Mesenchymal stem cell (in vitro differentiated cells and primary cell): ENCODE data around the gene BTBD10.
A peak's percentile ranks its signal among the peaks of the same experiment; 100 is the strongest.

Source experiments
- DNase-seq: peaks from one replicate; pipeline ENCODE4 v3.0.0-alpha.2; 2013
- H2AFZ ChIP-seq: one replicate; pipeline ENCODE4 v1.6.1; 2013; ENCODE audit warnings: low read depth, mild to moderate bottlenecking, control low read depth, inconsistent platforms, low read length, moderate library complexity
- H2AK5ac ChIP-seq: 2 replicates; pipeline ENCODE4 v1.6.1; 2013; ENCODE audit warnings: low read length, moderate library complexity, mild to moderate bottlenecking, inconsistent platforms; ENCODE audit not compliant: severe bottlenecking
- H2BK120ac ChIP-seq: one replicate; pipeline ENCODE4 v1.6.1; 2013; ENCODE audit warnings: low read depth, mild to moderate bottlenecking, inconsistent platforms, low read length, moderate library complexity
- H2BK12ac ChIP-seq, 2 experiments: one replicate each; pipeline ENCODE4 v1.6.1; 2013; ENCODE audit warnings: inconsistent platforms in 2 of 2, low read length in 2 of 2, mild to moderate bottlenecking in 2 of 2, moderate library complexity in 2 of 2, control low read depth in 1 of 2
- H2BK15ac ChIP-seq: one replicate; pipeline ENCODE4 v1.6.1; 2013; ENCODE audit warnings: mild to moderate bottlenecking, low read depth, inconsistent platforms; ENCODE audit not compliant: poor library complexity, severe bottlenecking
- H2BK5ac ChIP-seq: 2 replicates; pipeline ENCODE4 v1.6.1; 2013; ENCODE audit warnings: low read depth, mild to moderate bottlenecking, low read length, control low read depth, inconsistent platforms; ENCODE audit not compliant: poor library complexity, severe bottlenecking
- H3K14ac ChIP-seq, 2 experiments: one replicate each; pipeline ENCODE4 v1.6.1; 2013; ENCODE audit warnings: inconsistent platforms in 2 of 2, low read length in 2 of 2, control low read depth in 1 of 2, mild to moderate bottlenecking in 1 of 2, moderate library complexity in 1 of 2
- H3K18ac ChIP-seq, 2 experiments: one replicate each; pipeline ENCODE4 v1.6.1; 2013; ENCODE audit warnings: inconsistent platforms in 2 of 2, low read length in 2 of 2, control low read depth in 1 of 2, low read depth in 1 of 2, mild to moderate bottlenecking in 1 of 2
- H3K23ac ChIP-seq, 2 experiments: one replicate each; pipeline ENCODE4 v1.6.1; 2013; ENCODE audit warnings: inconsistent platforms in 2 of 2, low read length in 2 of 2, mild to moderate bottlenecking in 2 of 2, moderate library complexity in 2 of 2, control low read depth in 1 of 2
- H3K27ac ChIP-seq: 2 replicates; pipeline ENCODE4 v1.5.1; 2013; ENCODE audit warnings: mild to moderate bottlenecking, moderate library complexity, low read length, control low read depth, inconsistent platforms; ENCODE audit not compliant: poor library complexity, severe bottlenecking
- H3K27me3 ChIP-seq, 2 experiments: 2 replicates each; pipeline versions ENCODE4 v1.6.1 to v1.7.0; 2013; ENCODE audit warnings: low read length in 2 of 2, mild to moderate bottlenecking in 2 of 2, moderate library complexity in 2 of 2, control low read depth in 1 of 2, inconsistent platforms in 1 of 2; ENCODE audit not compliant: control insufficient read depth in 1 of 2, insufficient read depth in 1 of 2
- H3K36me3 ChIP-seq, 2 experiments: 2 replicates each; pipeline versions ENCODE4 v1.6.1 to v1.7.0; 2013; ENCODE audit warnings: low read length in 2 of 2, control low read depth in 1 of 2, inconsistent platforms in 1 of 2, low read depth in 1 of 2, mild to moderate bottlenecking in 1 of 2; ENCODE audit not compliant: insufficient read depth in 2 of 2, control insufficient read depth in 1 of 2
- H3K4ac ChIP-seq, 2 experiments: one replicate each; pipeline ENCODE4 v1.6.1; 2013; ENCODE audit warnings: inconsistent platforms in 2 of 2, low read length in 2 of 2, mild to moderate bottlenecking in 2 of 2, moderate library complexity in 2 of 2, control low read depth in 1 of 2, low read depth in 1 of 2
- H3K4me1 ChIP-seq: 2 replicates; pipeline ENCODE4 v1.6.1; 2013; ENCODE audit warnings: low read depth, low read length, control low read depth; ENCODE audit not compliant: control insufficient read depth, insufficient read depth
- H3K4me2 ChIP-seq: 2 replicates; pipeline ENCODE4 v1.6.1; 2013; ENCODE audit warnings: low read length, mild to moderate bottlenecking, inconsistent platforms; ENCODE audit not compliant: poor library complexity, severe bottlenecking
- H3K4me3 ChIP-seq, 2 experiments: 2 replicates each; pipeline versions ENCODE4 v1.5.1 to v1.7.0; 2013; ENCODE audit warnings: low read length in 2 of 2, mild to moderate bottlenecking in 2 of 2, control low read depth in 1 of 2, low read depth in 1 of 2; ENCODE audit not compliant: insufficient read depth in 1 of 2
- H3K79me1 ChIP-seq: replicated peaks from 2 replicates; pipeline ENCODE4 v1.6.1; 2013; ENCODE audit warnings: mild to moderate bottlenecking, control low read depth, low read length, inconsistent platforms; ENCODE audit not compliant: poor library complexity, severe bottlenecking
- H3K9ac ChIP-seq: 2 replicates; pipeline ENCODE4 v1.7.0; 2013; ENCODE audit warnings: mild to moderate bottlenecking, low read length, moderate library complexity
- H3K9me3 ChIP-seq: 2 replicates; pipeline ENCODE4 v1.7.0; 2013; ENCODE audit warnings: mild to moderate bottlenecking, low read length; ENCODE audit not compliant: control insufficient read depth
- H4K8ac ChIP-seq: one replicate; pipeline ENCODE4 v1.6.1; 2013; ENCODE audit warnings: inconsistent platforms, mild to moderate bottlenecking, low read length, moderate library complexity
- H4K91ac ChIP-seq: one replicate; pipeline ENCODE4 v1.6.1; 2013; ENCODE audit warnings: mild to moderate bottlenecking, low read length, inconsistent platforms
- WGBS: methylation state at CpG from one replicate; pipeline ENCODE4 v1.1.7; 2013; ENCODE audit warnings: mixed read lengths; 5-methylcytosine and 5-hydroxymethylcytosine counted together

BTBD10 gene

GRCh38 chr11:13434247-13435205 lies 28.5 kb downstream of the BTBD10 start:
- 88% methylated on average over 5 of the region's 6 CpGs for WGBS
- Histone ChIP-seq H3K9me3 (peaks cover 3% of the 10 kb centered on the region), H3K4me1 (peaks cover 1% of the 10 kb centered on the region), H2AFZ (no peak overlapping the region), H3K27ac (peak overlapping the region; percentile 73), H3K4me2 (no peak overlapping the region), H4K91ac (no peak overlapping the region), H3K79me1 (peaks cover 8% of the 10 kb centered on the region), H4K8ac (no peak overlapping the region), H3K36me3 (no peaks in the 10 kb centered on the region), H2BK12ac (no peak overlapping the region), H3K23ac (no peak overlapping the region), H3K4me3 (no peak overlapping the region), H2BK15ac (no peak overlapping the region), H2BK5ac (no peak overlapping the region), H2AK5ac (no peak overlapping the region), H2BK120ac (no peak overlapping the region), H3K18ac (no peak overlapping the region), H3K27me3 (no peaks in the 10 kb centered on the region), H3K14ac (no peak overlapping the region), H3K4ac (no peak overlapping the region), H3K9ac (no peak overlapping the region)
- peak; percentile 30 for DNase-seq

- WGBS, result 100% methylated on average over 1 of the region's 2 CpGs
- Histone ChIP-seq H2BK15ac (no peak overlapping the region), H2BK5ac (no peak overlapping the region), H3K27me3 (no peaks in the 10 kb centered on the region), H3K23ac (no peak overlapping the region), H2BK120ac (no peak overlapping the region), H2AK5ac (no peak overlapping the region), H3K36me3 (no peaks in the 10 kb centered on the region), H2AFZ (no peak overlapping the region), H3K4ac (no peak overlapping the region), H4K91ac (no peak overlapping the region), H3K79me1 (peaks cover 8% of the 10 kb centered on the region), H2BK12ac (no peak overlapping the region), H3K4me1 (peaks cover 1% of the 10 kb centered on the region), H3K4me2 (no peak overlapping the region), H3K4me3 (no peak overlapping the region), H3K9me3 (peaks cover 13% of the 10 kb centered on the region), H3K18ac (no peak overlapping the region), H4K8ac (no peak overlapping the region), H3K14ac (no peak overlapping the region), H3K9ac (no peak overlapping the region), H3K27ac (no peak overlapping the region)
- DNase-seq, result no peak
These were observed 29.6 kb downstream of the BTBD10 start for GRCh38 chr11:13433437-13433836.

GRCh38 chr11:13429836-13430235 lies 33.2 kb downstream of the BTBD10 start:
- Histone ChIP-seq H3K4me2 (no peak overlapping the region), H3K79me1 (peaks cover 4% of the 10 kb centered on the region), H2BK12ac (no peak overlapping the region), H3K4me3 (no peak overlapping the region), H2BK120ac (no peak overlapping the region), H3K4me1 (no peaks in the 10 kb centered on the region), H3K9me3 (peaks cover 26% of the 10 kb centered on the region), H3K9ac (no peak overlapping the region), H2BK5ac (no peak overlapping the region), H3K27ac (no peak overlapping the region), H3K36me3 (no peaks in the 10 kb centered on the region), H4K91ac (no peak overlapping the region), H2AK5ac (no peak overlapping the region), H3K4ac (no peak overlapping the region), H2BK15ac (no peak overlapping the region), H2AFZ (no peak overlapping the region), H3K14ac (no peak overlapping the region), H3K18ac (no peak overlapping the region), H3K27me3 (no peaks in the 10 kb centered on the region), H4K8ac (no peak overlapping the region), H3K23ac (no peak overlapping the region)
- no peak for DNase-seq
- 100% methylated on average over 2 of the region's 3 CpGs for WGBS

GRCh38 chr11:13429288-13429687 lies 33.7 kb downstream of the BTBD10 start:
- H2AK5ac ChIP-seq, result no peak overlapping the region
- no peak overlapping the region for H3K9ac ChIP-seq
- no peak overlapping the region for H3K4ac ChIP-seq
- no peaks in the 10 kb centered on the region for H3K36me3 ChIP-seq
- WGBS, result 100% methylated on average over 1 of the region's 1 CpG
- H4K8ac ChIP-seq, result no peak overlapping the region
- no peak overlapping the region for H3K23ac ChIP-seq
- no peak overlapping the region for H3K4me3 ChIP-seq
- no peak overlapping the region for H2BK15ac ChIP-seq
- no peak overlapping the region for H3K18ac ChIP-seq
- no peak overlapping the region for H2BK12ac ChIP-seq
- H3K4me1 ChIP-seq, result no peaks in the 10 kb centered on the region
- H3K4me2 ChIP-seq, result no peak overlapping the region
- H3K79me1 ChIP-seq, result peaks cover 6% of the 10 kb centered on the region
- H2AFZ ChIP-seq, result no peak overlapping the region
- peaks cover 26% of the 10 kb centered on the region for H3K9me3 ChIP-seq
- H2BK120ac ChIP-seq, result no peak overlapping the region
- no peak overlapping the region for H4K91ac ChIP-seq
- no peak for DNase-seq
- H2BK5ac ChIP-seq, result no peak overlapping the region
- no peaks in the 10 kb centered on the region for H3K27me3 ChIP-seq
- H3K14ac ChIP-seq, result no peak overlapping the region
- H3K27ac ChIP-seq, result no peak overlapping the region
